GM12801 (cell line): ENCODE data around the gene FCGR3A.
"Not testable (repeated sequence)": the region's sequence is repeated elsewhere in the genome, so short reads cannot be mapped to it uniquely, and the experiment has no call there.

ENCODE experiments used
- CTCF ChIP-seq: IDR thresholded peaks from one replicate; pipeline ENCODE4 v1.5.1; 2011; ENCODE audit warnings: control low read depth; ENCODE audit not compliant: insufficient read length; ENCODE audit errors: extremely low read depth

The FCGR3A gene

DNA sequence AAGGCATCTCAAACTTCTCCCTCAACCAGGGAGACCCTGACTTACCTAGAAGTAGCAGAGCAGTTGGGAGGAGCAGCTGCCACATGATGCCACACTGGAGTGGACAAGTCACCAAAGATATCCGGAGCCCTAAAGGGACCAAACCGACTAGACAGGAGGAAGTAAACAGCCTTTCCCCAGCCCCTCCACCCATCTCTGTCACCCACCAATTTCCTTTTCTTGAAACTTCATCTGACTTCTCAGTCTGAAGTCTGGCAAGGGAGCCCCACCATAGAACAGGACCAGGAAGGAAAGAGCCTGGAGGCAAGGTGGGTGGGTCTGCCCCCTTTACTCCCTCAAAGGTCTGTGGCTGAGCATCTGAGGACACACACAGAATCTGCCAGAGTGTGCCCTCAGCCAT, at the start of gene FCGR3A:
Gene FCGR3A (minus strand): TSS at position 167 of the 400 bp plus-strand sequence. CDS start 82 bp downstream, at position 85.
- no peak for TF ChIP-seq CTCF

- no peak for TF ChIP-seq CTCF
Observed at GRCh38 chr1:161531986-161532643, 17.5 kb downstream of the FCGR3A start.

DNA sequence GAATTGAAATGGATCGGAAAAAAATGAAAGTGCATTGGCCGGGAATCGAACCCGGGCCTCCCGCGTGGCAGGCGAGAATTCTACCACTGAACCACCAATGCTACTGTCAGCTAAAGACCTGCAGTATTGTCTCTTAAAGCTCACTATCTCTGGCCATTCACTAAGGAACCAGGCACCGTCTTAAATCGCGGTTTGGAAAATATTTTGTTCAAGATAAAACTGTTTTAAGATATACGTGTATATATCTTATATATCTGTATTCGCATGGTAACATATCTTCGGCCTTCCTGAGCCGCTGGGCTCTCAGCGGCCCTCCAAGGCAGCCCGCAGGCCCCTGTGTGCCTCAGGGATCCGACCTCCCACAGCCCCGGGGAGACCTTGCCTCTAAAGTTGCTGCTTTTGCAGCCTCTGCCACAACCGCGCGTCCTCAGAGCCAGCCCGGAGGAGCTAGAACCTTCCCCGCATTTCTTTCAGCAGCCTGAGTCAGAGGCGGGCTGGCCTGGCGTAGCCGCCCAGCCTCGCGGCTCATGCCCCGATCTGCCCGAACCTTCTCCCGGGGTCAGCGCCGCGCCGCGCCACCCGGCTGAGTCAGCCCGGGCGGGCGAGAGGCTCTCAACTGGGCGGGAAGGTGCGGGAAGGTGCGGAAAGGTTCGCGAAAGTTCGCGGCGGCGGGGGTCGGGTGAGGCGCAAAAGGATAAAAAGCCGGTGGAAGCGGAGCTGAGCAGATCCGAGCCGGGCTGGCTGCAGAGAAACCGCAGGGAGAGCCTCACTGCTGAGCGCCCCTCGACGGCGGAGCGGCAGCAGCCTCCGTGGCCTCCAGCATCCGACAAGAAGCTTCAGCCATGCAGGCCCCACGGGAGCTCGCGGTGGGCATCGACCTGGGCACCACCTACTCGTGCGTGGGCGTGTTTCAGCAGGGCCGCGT, 25.5 kb downstream of the FCGR3A start, which contains the start of gene HSPA6:
Gene HSPA6 (plus strand): TSS at position 724 of the 925 bp plus-strand sequence. CDS start 119 bp downstream, at position 843.
- TF ChIP-seq CTCF, result not testable (repeated sequence)

DNA sequence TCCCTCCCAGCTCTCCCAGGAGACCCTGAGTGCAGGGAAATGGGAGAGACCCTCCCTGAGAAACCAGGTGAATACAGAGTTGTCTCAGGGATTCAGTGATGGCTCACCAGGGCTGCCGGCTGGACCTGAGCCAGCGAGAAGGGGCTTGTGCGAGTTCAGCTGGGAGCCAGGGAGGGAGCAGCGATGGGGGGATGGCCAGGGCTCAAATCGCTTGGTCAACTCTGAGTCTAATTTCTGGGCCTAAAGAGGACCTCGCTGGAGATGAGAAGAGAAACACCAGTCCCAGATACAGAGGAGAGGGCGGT, 37.9 kb downstream of the FCGR3A start:
- no peak for TF ChIP-seq CTCF

GRCh38 chr1:161511018-161511755, 38.4 kb downstream of the FCGR3A start:
- TF ChIP-seq CTCF, result no peak

- TF ChIP-seq CTCF, result no peak
Observed at GRCh38 chr1:161510477-161510876, 39.1 kb downstream of the FCGR3A start.
